Keratinocyte (primary cell): ENCODE results near the gene GPRASP3. TPM values are rescaled to one million over a fixed set of nuclear protein-coding genes. Genes with fewer than 3 reads are reported as not detected.

ENCODE experiments used
- DNase-seq: peaks from one replicate; pipeline ENCODE4 v3.0.0-alpha.2; 2011; ENCODE audit warnings: low read depth, missing footprints, low spot score
- FAIRE-seq: peaks from 2 replicates; lab custom pipeline; 2011; peaks lifted over from hg19 to GRCh38; lab: Jason Lieb, UNC
- H2AFZ ChIP-seq: 2 replicates; pipeline ENCODE4 v1.6.0; 2012; ENCODE audit warnings: low read length, control low read depth, inconsistent platforms; ENCODE audit not compliant: control insufficient read depth
- H3K27ac ChIP-seq: 2 replicates; pipeline ENCODE4 v1.5.1; 2011; ENCODE audit warnings: low read length; ENCODE audit not compliant: control insufficient read depth, insufficient read depth
- H3K27me3 ChIP-seq: 3 replicates; pipeline ENCODE4 v1.6.0; 2011; ENCODE audit warnings: low read length; ENCODE audit not compliant: control insufficient read depth, insufficient read depth; ENCODE audit errors: extremely low read depth
- H3K36me3 ChIP-seq, 2 experiments: 2 replicates in 1 of 2; 3 replicates in 1 of 2; pipeline ENCODE4 v1.5.1; 2011; ENCODE audit warnings: low read length in 2 of 2, mild to moderate bottlenecking in 1 of 2; ENCODE audit not compliant: control insufficient read depth in 2 of 2, insufficient read depth in 2 of 2; ENCODE audit errors: extremely low read depth in 1 of 2
- H3K4me1 ChIP-seq: 3 replicates; pipeline ENCODE4 v1.5.1; 2011; ENCODE audit warnings: low read length; ENCODE audit not compliant: control insufficient read depth, insufficient read depth; ENCODE audit errors: extremely low read depth
- H3K4me2 ChIP-seq: 3 replicates; pipeline ENCODE4 v1.6.0; 2011; ENCODE audit warnings: low read depth, low read length; ENCODE audit not compliant: control insufficient read depth, insufficient read depth; ENCODE audit errors: extremely low read depth
- H3K4me3 ChIP-seq, 3 experiments: fragments of 200-600 bp in 1 of 3; sonication (generic) in 1 of 3; 2 replicates in 2 of 3; 3 replicates in 1 of 3; pipeline ENCODE4 v1.5.1; 2011 to 2016; ENCODE audit warnings: low read length in 3 of 3, mild to moderate bottlenecking in 3 of 3, control low read depth in 2 of 3, inconsistent platforms in 1 of 3, low read depth in 1 of 3, mixed read lengths in 1 of 3, mixed run types in 1 of 3, moderate library complexity in 1 of 3; ENCODE audit not compliant: control insufficient read depth in 2 of 3, insufficient read depth in 2 of 3; ENCODE audit errors: extremely low read depth in 1 of 3
- H3K79me2 ChIP-seq: 2 replicates; pipeline ENCODE4 v1.6.0; 2012; ENCODE audit warnings: low read length; ENCODE audit not compliant: control insufficient read depth, insufficient read depth
- H3K9ac ChIP-seq: 3 replicates; pipeline ENCODE4 v1.6.0; 2011; ENCODE audit warnings: low read length; ENCODE audit not compliant: control insufficient read depth, insufficient read depth; ENCODE audit errors: extremely low read depth
- H3K9me1 ChIP-seq: 3 replicates; pipeline ENCODE4 v1.6.0; 2011; ENCODE audit warnings: low read length; ENCODE audit not compliant: control insufficient read depth, insufficient read depth; ENCODE audit errors: extremely low read depth
- H3K9me3 ChIP-seq: 2 replicates; pipeline ENCODE4 v1.5.1; 2012; ENCODE audit warnings: low read depth, low read length; ENCODE audit not compliant: control insufficient read depth
- H4K20me1 ChIP-seq: 3 replicates; pipeline ENCODE4 v1.6.0; 2011; ENCODE audit warnings: low read length; ENCODE audit not compliant: control insufficient read depth, insufficient read depth; ENCODE audit errors: extremely low read depth
- CTCF ChIP-seq, 3 experiments: IDR thresholded peaks in 1 of 3; conservative IDR thresholded peaks in 1 of 3; optimal IDR thresholded peaks in 1 of 3; 2 replicates in 2 of 3; 3 replicates in 1 of 3; pipeline versions ENCODE3 to v1.5.1; 2011; ENCODE audit warnings: low read length in 3 of 3, mild to moderate bottlenecking in 3 of 3, moderate library complexity in 2 of 3, control low read depth in 1 of 3, inconsistent platforms in 1 of 3; ENCODE audit not compliant: insufficient read depth in 2 of 3; ENCODE audit errors: extremely low read depth in 1 of 3
- EZH2 ChIP-seq: IDR thresholded peaks from one replicate; pipeline ENCODE4 v1.6.1; 2012; ENCODE audit warnings: inconsistent platforms, mild to moderate bottlenecking, low read length, moderate library complexity
- dilution Hi-C: fragments of 300-500 bp; cut with MboI; formaldehyde crosslinking; loops from one replicate; pipeline ENCODE4 v1.7.0; 2020; ENCODE audit warnings: low sequenced_read_pairs; ENCODE audit not compliant: extremely low pct_ligation_motif_present
- polyA plus RNA-seq, 5 experiments: library from polyadenylated mRNA; depleted of rRNA in 3 of 5; stranded (reverse) in 3 of 5; stranded (forward) in 1 of 5; unstranded in 1 of 5; fragments of >200 nt; gene quantifications; 1 replicate in 1 of 5; 2 replicates in 3 of 5; 3 replicates in 1 of 5; pipeline versions ENCODE4 v1.2.1 to v1.2.3, GENCODE V29; 2011 to 2012; ENCODE audit warnings: missing spikeins in 2 of 5, low read depth in 1 of 5, low replicate concordance in 1 of 5

Gene GPRASP3
- polyA plus RNA-seq, 1 donor (not counting 4 experiments of a cell fraction or from before 2014, with no cell fraction given) = 3.1 TPM

- H3K9ac ChIP-seq = no peak overlapping the region
- no peak for FAIRE-seq
- dilution Hi-C loops = no loop called here
Observed at GRCh38 chrX:102708900-102709299, 11.6 kb upstream of the GPRASP3 start.

GRCh38 chrX:102711872-102712215, 8.7 kb upstream of the GPRASP3 start:
- no peaks in the 10 kb centered on the region for H3K4me1 ChIP-seq
- no peak overlapping the region for H3K9ac ChIP-seq
- DNase-seq = no peak
- H3K36me3 ChIP-seq = no peaks in the 10 kb centered on the region
- dilution Hi-C loops = no loop called here
- no peaks in the 10 kb centered on the region for H4K20me1 ChIP-seq
- peak overlapping the region in 2 of 3 experiments; percentile 20 to 49 for H3K4me3 ChIP-seq
- no peak for TF ChIP-seq EZH2
- TF ChIP-seq CTCF (optimal IDR thresholded peaks at IDR 0.05 in 1 of 3, IDR thresholded peaks at IDR 0.05 in 1 of 3, conservative IDR thresholded peaks at IDR 0.05 in 1 of 3; ENCODE audit: extremely low read depth in 1 of 3, insufficient read depth in 2 of 3, low read length in 3 of 3) = no peak
- FAIRE-seq = no peak
- H3K27me3 ChIP-seq = peaks cover 8% of the 10 kb centered on the region
- peak overlapping the region; percentile 73 for H3K4me2 ChIP-seq
- peak overlapping the region; percentile 85 for H2AFZ ChIP-seq
- no peaks in the 10 kb centered on the region for H3K9me3 ChIP-seq
- H3K9me1 ChIP-seq = no peaks in the 10 kb centered on the region
- no peak overlapping the region for H3K27ac ChIP-seq
- no peaks in the 10 kb centered on the region for H3K79me2 ChIP-seq

More at GRCh38 chrX:102708900-102709299, 11.6 kb upstream of the GPRASP3 start:
- Histone ChIP-seq H2AFZ (no peak overlapping the region), H4K20me1 (no peaks in the 10 kb centered on the region), H3K27ac (no peak overlapping the region), H3K4me1 (no peaks in the 10 kb centered on the region), H3K79me2 (no peaks in the 10 kb centered on the region), H3K36me3 (no peaks in the 10 kb centered on the region), H3K9me1 (no peaks in the 10 kb centered on the region), H3K4me3 (no peak overlapping the region), H3K9me3 (no peaks in the 10 kb centered on the region), H3K27me3 (peaks cover 8% of the 10 kb centered on the region), H3K4me2 (no peak overlapping the region)
- DNase-seq = no peak
- TF ChIP-seq CTCF (optimal IDR thresholded peaks at IDR 0.05 in 1 of 3, IDR thresholded peaks at IDR 0.05 in 1 of 3, conservative IDR thresholded peaks at IDR 0.05 in 1 of 3; ENCODE audit: extremely low read depth in 1 of 3, insufficient read depth in 2 of 3, low read length in 3 of 3) (no peak), EZH2 (no peak)
